Adrenal gland (tissue), 5 donors: ENCODE results near the gene CDH16.
"Not testable (repeated sequence)": the region's sequence is repeated elsewhere in the genome, so short reads cannot be mapped to it uniquely, and the experiment has no call there.

Experiments used
- POLR2A ChIP-seq, 2 donors: fragments of 450-650 bp; IDR thresholded peaks; one replicate each; pipeline ENCODE4 v1.6.1; 2017; ENCODE audit warnings: antibody characterized with exemption in 2 of 2, mild to moderate bottlenecking in 2 of 2, moderate library complexity in 1 of 2
- TF ChIP-seq, protein P1 (sequence below), 6 experiments: fragments of 450-650 bp in 4 of 6; fragments of 200-600 bp in 2 of 6; sonication (generic) in 1 of 6; IDR thresholded peaks; 1 replicate in 5 of 6; 2 replicates in 1 of 6; pipeline versions ENCODE4 v1.5.1 to v1.8.0; 2016 to 2021; ENCODE audit warnings: antibody characterized with exemption in 6 of 6, mild to moderate bottlenecking in 2 of 6, moderate library complexity in 1 of 6
- donor health status: DM: no; HTN: no; CAD: no.

DNA sequence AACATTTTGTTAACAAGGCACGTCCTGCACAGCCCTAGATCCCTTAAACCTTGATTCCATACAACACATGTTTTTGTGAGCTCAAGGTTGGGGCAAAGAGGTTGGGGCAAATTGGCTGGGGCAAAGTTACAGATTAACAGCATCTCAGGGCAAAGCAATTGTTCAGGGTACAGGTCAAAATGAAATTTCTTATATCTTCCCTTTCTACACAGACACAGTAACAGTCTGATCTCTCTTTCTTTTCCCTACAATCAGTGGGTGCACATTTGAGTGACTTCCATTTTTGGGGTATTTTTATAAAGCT, 37.4 kb upstream of the CDH16 start:
- TF ChIP-seq, protein P1, sequence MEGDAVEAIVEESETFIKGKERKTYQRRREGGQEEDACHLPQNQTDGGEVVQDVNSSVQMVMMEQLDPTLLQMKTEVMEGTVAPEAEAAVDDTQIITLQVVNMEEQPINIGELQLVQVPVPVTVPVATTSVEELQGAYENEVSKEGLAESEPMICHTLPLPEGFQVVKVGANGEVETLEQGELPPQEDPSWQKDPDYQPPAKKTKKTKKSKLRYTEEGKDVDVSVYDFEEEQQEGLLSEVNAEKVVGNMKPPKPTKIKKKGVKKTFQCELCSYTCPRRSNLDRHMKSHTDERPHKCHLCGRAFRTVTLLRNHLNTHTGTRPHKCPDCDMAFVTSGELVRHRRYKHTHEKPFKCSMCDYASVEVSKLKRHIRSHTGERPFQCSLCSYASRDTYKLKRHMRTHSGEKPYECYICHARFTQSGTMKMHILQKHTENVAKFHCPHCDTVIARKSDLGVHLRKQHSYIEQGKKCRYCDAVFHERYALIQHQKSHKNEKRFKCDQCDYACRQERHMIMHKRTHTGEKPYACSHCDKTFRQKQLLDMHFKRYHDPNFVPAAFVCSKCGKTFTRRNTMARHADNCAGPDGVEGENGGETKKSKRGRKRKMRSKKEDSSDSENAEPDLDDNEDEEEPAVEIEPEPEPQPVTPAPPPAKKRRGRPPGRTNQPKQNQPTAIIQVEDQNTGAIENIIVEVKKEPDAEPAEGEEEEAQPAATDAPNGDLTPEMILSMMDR (IDR thresholded peaks at IDR 0.05): not testable (repeated sequence)
- not testable (repeated sequence) for TF ChIP-seq POLR2A (IDR thresholded peaks at IDR 0.05)
